B cell (primary cell): ENCODE data around the gene SRGAP1. TPM values are rescaled to one million over a fixed set of nuclear protein-coding genes. Genes with fewer than 3 reads are reported as not detected.

Experiments used
- ATAC-seq: fragments of 200-7000 bp; cut with Tn5 transposase; one replicate; pipeline ENCODE4 v1.10.0; 2021; ENCODE audit warnings: low read depth, mild to moderate bottlenecking, moderate number of reproducible peaks, moderate library complexity
- CTCF ChIA-PET: fragments of 350-600 bp; sonication (Branson Sonifier 250); formaldehyde crosslinking; loops from one replicate; lab custom pipeline; 2021; ENCODE audit warnings: antibody characterized with exemption, inconsistent platforms; lab: Charles Lee
- POLR2A ChIA-PET: fragments of 350-600 bp; sonication (Branson Sonifier 250); formaldehyde crosslinking; loops from one replicate; lab custom pipeline; 2021; ENCODE audit warnings: antibody characterized with exemption; lab: Charles Lee
- DNase-seq: peaks from one replicate; pipeline ENCODE4 v3.0.0; 2013
- H2AFZ ChIP-seq: 2 replicates; pipeline ENCODE4 v1.6.1; 2012; ENCODE audit warnings: mild to moderate bottlenecking, low read depth, low read length; ENCODE audit not compliant: insufficient read depth, poor library complexity, severe bottlenecking
- H3K27ac ChIP-seq, 2 donors: 1 replicate in 1 of 2; 2 replicates in 1 of 2; pipeline ENCODE4 v1.5.1; 2012 to 2013; ENCODE audit warnings: low read length in 2 of 2, mild to moderate bottlenecking in 2 of 2, moderate library complexity in 1 of 2
- H3K27me3 ChIP-seq, 4 experiments: fragments of 200-600 bp in 1 of 4; sonication (generic) in 1 of 4; replicated peaks in 1 of 4; 1 replicate in 2 of 4; 2 replicates in 2 of 4; pipeline versions ENCODE4 v1.6.1 to v1.7.0; 2013 to 2016; ENCODE audit warnings: low read length in 3 of 4, mild to moderate bottlenecking in 2 of 4, mixed read lengths in 1 of 4, moderate library complexity in 1 of 4; ENCODE audit not compliant: insufficient read depth in 4 of 4, control insufficient read depth in 3 of 4; ENCODE audit errors: control extremely low read depth in 1 of 4
- H3K36me3 ChIP-seq, 2 experiments: replicated peaks in 1 of 2; 1 replicate in 1 of 2; 2 replicates in 1 of 2; pipeline versions ENCODE4 v1.6.1 to v1.7.1; 2013; ENCODE audit warnings: low read length in 1 of 2; ENCODE audit not compliant: insufficient read depth in 2 of 2, control insufficient read depth in 1 of 2; ENCODE audit errors: control extremely low read depth in 1 of 2, extremely low read depth in 1 of 2
- H3K4me1 ChIP-seq, 2 donors: fragments of 200-600 bp in 1 of 2; sonication (generic) in 1 of 2; 1 replicate in 1 of 2; 2 replicates in 1 of 2; pipeline versions ENCODE4 v1.5.1 to v1.6.1; 2013 to 2017; ENCODE audit warnings: low read length in 2 of 2; ENCODE audit not compliant: control insufficient read depth in 2 of 2, insufficient read depth in 2 of 2
- H3K4me2 ChIP-seq: replicated peaks from 2 replicates; pipeline ENCODE3; 2012; ENCODE audit warnings: mild to moderate bottlenecking, low read depth, low read length; ENCODE audit not compliant: poor library complexity, severe bottlenecking
- H3K4me3 ChIP-seq, 5 experiments: fragments of 200-600 bp in 1 of 5; sonication (generic) in 1 of 5; 1 replicate in 3 of 5; 2 replicates in 2 of 5; pipeline versions ENCODE4 v1.5.1 to v1.7.0; 2011 to 2016; ENCODE audit warnings: low read length in 4 of 5, mild to moderate bottlenecking in 4 of 5, low read depth in 2 of 5, control low read depth in 1 of 5, moderate library complexity in 1 of 5; ENCODE audit not compliant: insufficient read depth in 1 of 5; ENCODE audit errors: control extremely low read depth in 1 of 5, extremely low read depth in 1 of 5
- H3K79me2 ChIP-seq: fragments of 200-600 bp; sonication (generic); one replicate; pipeline ENCODE4 v1.6.0; 2016; ENCODE audit warnings: low read length; ENCODE audit not compliant: control insufficient read depth, insufficient read depth
- H3K9ac ChIP-seq: fragments of 200-600 bp; sonication (generic); 2 replicates; pipeline ENCODE4 v1.6.1; 2017; ENCODE audit warnings: mild to moderate bottlenecking, low read length, moderate library complexity
- H3K9me3 ChIP-seq, 3 donors: one replicate each; pipeline versions ENCODE4 v1.6.1 to v1.7.1; 2013; ENCODE audit warnings: low read length in 2 of 3; ENCODE audit not compliant: control insufficient read depth in 2 of 3, insufficient read depth in 1 of 3; ENCODE audit errors: control extremely low read depth in 1 of 3
- H4K20me1 ChIP-seq: 2 replicates; pipeline ENCODE4 v1.6.0; 2012; ENCODE audit warnings: mild to moderate bottlenecking, low read length; ENCODE audit not compliant: insufficient read depth, control insufficient read depth, poor library complexity, severe bottlenecking
- H3K27ac Mint-ChIP-seq: one replicate; pipeline ENCODE4 v1.8.0; 2021; ENCODE audit warnings: mixed read lengths
- H3K27me3 Mint-ChIP-seq: one replicate; pipeline ENCODE4 v1.8.0; 2021; ENCODE audit warnings: mixed read lengths
- H3K4me1 Mint-ChIP-seq: one replicate; pipeline ENCODE4 v1.8.0; 2021; ENCODE audit warnings: mixed read lengths
- H3K4me3 Mint-ChIP-seq: one replicate; pipeline ENCODE4 v1.8.0; 2021; ENCODE audit warnings: mixed read lengths
- H3K9me3 Mint-ChIP-seq: one replicate; pipeline ENCODE4 v1.8.0; 2022; ENCODE audit warnings: mixed read lengths; ENCODE audit not compliant: insufficient read depth
- CTCF ChIP-seq: fragments of 200-600 bp; IDR thresholded peaks from one replicate; pipeline ENCODE4 v1.8.0; 2022; ENCODE audit warnings: antibody characterized with exemption, mild to moderate bottlenecking
- EZH2 ChIP-seq: IDR thresholded peaks from 2 replicates; pipeline ENCODE4 v1.6.1; 2012; ENCODE audit warnings: borderline replicate concordance, low read depth, mild to moderate bottlenecking, moderate library complexity, low read length; ENCODE audit not compliant: insufficient read depth, poor library complexity, severe bottlenecking
- WGBS: methylation state at CpG from one replicate; pipeline ENCODE4 v1.1.5; 2013; ENCODE audit warnings: missing lambda C conversion rate; ENCODE audit not compliant: insufficient coverage; 5-methylcytosine and 5-hydroxymethylcytosine counted together
- intact Hi-C: fragments of 100-400 bp; cut with micrococcal nuclease; formaldehyde crosslinking; loops from one replicate; pipeline ENCODE4 v1.10.0; 2022
- polyA plus RNA-seq: library from polyadenylated mRNA; depleted of rRNA; stranded (reverse); fragments of >200 nt; gene quantifications from 2 replicates; pipeline ENCODE4 v1.2.3, GENCODE V29; 2012
- total RNA-seq, 2 donors: library from RNA; stranded (reverse); fragments of 120-200 nt in 1 of 2; gene quantifications; 1 replicate in 1 of 2; 2 replicates in 1 of 2; pipeline versions ENCODE4 v1.2.3 to v1.2.4, GENCODE V29; 2013 to 2022

Gene SRGAP1
- total and polyA plus RNA-seq, 2 donors (not counting 1 experiment from before 2014, with no cell fraction given) = under 0.01 to 0.22 TPM

GRCh38 chr12:63904653-63905052 is 60.2 kb downstream of the SRGAP1 start:
- no peaks in the 10 kb centered on the region for H4K20me1 ChIP-seq
- no peaks in the 10 kb centered on the region for H3K27me3 ChIP-seq
- TF ChIP-seq CTCF = no peak
- no peak for TF ChIP-seq EZH2
- no peaks in the 10 kb centered on the region for H3K4me1 Mint-ChIP-seq
- WGBS = no CpG with 5 or more reads among the region's 4 CpGs
- no peak overlapping the region for H3K27ac Mint-ChIP-seq
- ChIA-PET POLR2A (no interaction called here), CTCF (no interaction called here)
- no peak overlapping the region for H3K4me3 Mint-ChIP-seq
- H2AFZ ChIP-seq = no peak overlapping the region
- ATAC-seq (no peak), DNase-seq (no peak)
- H3K4me1 ChIP-seq = no peaks in the 10 kb centered on the region
- H3K9ac ChIP-seq = no peak overlapping the region
- peaks cover 5% of the 10 kb centered on the region for H3K9me3 Mint-ChIP-seq
- intact Hi-C loops = no loop called here
- no peak overlapping the region for H3K4me3 ChIP-seq
- H3K79me2 ChIP-seq = no peaks in the 10 kb centered on the region
- peaks cover 0 to 6% (median 0%) of the 10 kb centered on the region in 3 donors for H3K9me3 ChIP-seq
- H3K27ac ChIP-seq = no peak overlapping the region
- no peaks in the 10 kb centered on the region for H3K36me3 ChIP-seq
- no peak overlapping the region for H3K4me2 ChIP-seq
- H3K27me3 Mint-ChIP-seq = peaks cover 8% of the 10 kb centered on the region

DNA sequence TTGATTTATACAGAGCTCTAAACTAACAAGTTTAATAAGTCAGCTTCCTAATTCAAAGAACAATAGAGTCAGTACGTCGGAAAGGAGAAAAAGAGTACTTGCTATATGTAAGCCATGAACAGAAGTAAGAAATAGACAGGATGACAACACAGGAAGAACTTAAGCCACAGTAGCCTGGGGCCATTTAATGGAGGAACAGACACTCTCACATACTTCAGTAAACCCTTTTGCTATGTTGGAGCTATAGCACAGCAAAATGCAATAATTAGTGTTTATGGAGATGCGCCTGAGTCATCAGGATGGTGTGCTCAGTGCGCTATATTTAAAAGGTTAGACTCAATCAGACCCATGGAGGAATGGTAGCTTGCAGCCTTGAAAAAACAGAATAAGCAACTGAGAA is 61.0 kb downstream of the SRGAP1 start:
- Histone ChIP-seq H3K9me3 (peaks cover 0 to 6% (median 0%) of the 10 kb centered on the region in 3 donors), H2AFZ (no peak overlapping the region), H3K27me3 (no peaks in the 10 kb centered on the region), H3K4me3 (no peak overlapping the region), H3K4me2 (no peak overlapping the region), H3K4me1 (no peaks in the 10 kb centered on the region), H3K79me2 (no peaks in the 10 kb centered on the region), H3K27ac (no peak overlapping the region), H3K36me3 (no peaks in the 10 kb centered on the region), H4K20me1 (no peaks in the 10 kb centered on the region), H3K9ac (no peak overlapping the region)
- intact Hi-C loops = no loop called here
- H3K4me1 Mint-ChIP-seq = no peaks in the 10 kb centered on the region
- ATAC-seq (no peak), DNase-seq (no peak)
- POLR2A ChIA-PET = no interaction called here
- no peak overlapping the region for H3K4me3 Mint-ChIP-seq
- peaks cover 5% of the 10 kb centered on the region for H3K9me3 Mint-ChIP-seq
- H3K27ac Mint-ChIP-seq = no peak overlapping the region
- CTCF ChIA-PET = interaction anchor here (1.0 kb wide), 1 partner anchor 12 kb away, joined by 3 read pairs; no protein-coding TSS in a partner anchor
- WGBS = 100% methylated on average over 2 of the region's 4 CpGs
- TF ChIP-seq EZH2 (no peak), CTCF (no peak)
- H3K27me3 Mint-ChIP-seq = peaks cover 8% of the 10 kb centered on the region
